ENCODE results near the gene KRTAP22-1. TPM values are rescaled to one million over a fixed set of nuclear protein-coding genes. Genes with fewer than 3 reads are reported as not detected.

The KRTAP22-1 gene
- total RNA-seq, 1 donor from 2014 or later = not detected

Other genes starting within 250 kb of the KRTAP22-1 start
- not detected for gene KRTAP13-2, start 228.8 kb upstream of the KRTAP22-1 start, total RNA-seq (ENCODE audit: unreplicated experiment)
- not detected for gene KRTAP13-1, start 205.1 kb upstream of the KRTAP22-1 start, total RNA-seq (ENCODE audit: unreplicated experiment)
- gene KRTAP13-3, start 175.2 kb upstream of the KRTAP22-1 start, total RNA-seq (ENCODE audit: unreplicated experiment) = not detected
- not detected for gene KRTAP13-4, start 170.9 kb upstream of the KRTAP22-1 start, total RNA-seq (ENCODE audit: unreplicated experiment)
- not detected for gene KRTAP15-1, start 160.8 kb upstream of the KRTAP22-1 start, total RNA-seq (ENCODE audit: unreplicated experiment)
- gene KRTAP19-1, start 120.7 kb upstream of the KRTAP22-1 start, total RNA-seq (ENCODE audit: unreplicated experiment) = not detected
- gene KRTAP19-2, start 113.7 kb upstream of the KRTAP22-1 start, total RNA-seq (ENCODE audit: unreplicated experiment) = not detected
- not detected for gene KRTAP19-3, start 109.1 kb upstream of the KRTAP22-1 start, total RNA-seq (ENCODE audit: unreplicated experiment)
- not detected for gene KRTAP19-4, start 103.9 kb upstream of the KRTAP22-1 start, total RNA-seq (ENCODE audit: unreplicated experiment)
- not detected for gene KRTAP19-5, start 98.9 kb upstream of the KRTAP22-1 start, total RNA-seq (ENCODE audit: unreplicated experiment)
- not detected for gene KRTAP19-6, start 59.2 kb upstream of the KRTAP22-1 start, total RNA-seq (ENCODE audit: unreplicated experiment)
- gene KRTAP19-7, start 39.8 kb upstream of the KRTAP22-1 start, total RNA-seq (ENCODE audit: unreplicated experiment) = not detected
- gene KRTAP22-2, start 10.7 kb upstream of the KRTAP22-1 start, total RNA-seq (ENCODE audit: unreplicated experiment) = not detected
- gene KRTAP6-3, start 8.6 kb upstream of the KRTAP22-1 start, total RNA-seq (ENCODE audit: unreplicated experiment) = not detected
- gene KRTAP6-2, start 2.2 kb upstream of the KRTAP22-1 start, total RNA-seq (ENCODE audit: unreplicated experiment) = not detected
- not detected for gene KRTAP6-1, start 12.8 kb downstream of the KRTAP22-1 start, total RNA-seq (ENCODE audit: unreplicated experiment)
- not detected for gene KRTAP20-1, start 15.3 kb downstream of the KRTAP22-1 start, total RNA-seq (ENCODE audit: unreplicated experiment)
- gene KRTAP20-4, start 19.5 kb downstream of the KRTAP22-1 start, total RNA-seq (ENCODE audit: unreplicated experiment) = not detected
- not detected for gene KRTAP20-2, start 34.1 kb downstream of the KRTAP22-1 start, total RNA-seq (ENCODE audit: unreplicated experiment)
- not detected for gene KRTAP20-3, start 41.8 kb downstream of the KRTAP22-1 start, total RNA-seq (ENCODE audit: unreplicated experiment)
- gene KRTAP21-3, start 117.7 kb downstream of the KRTAP22-1 start, total RNA-seq (ENCODE audit: unreplicated experiment) = not detected
- gene KRTAP21-2, start 146.2 kb downstream of the KRTAP22-1 start, total RNA-seq (ENCODE audit: unreplicated experiment) = not detected
- gene KRTAP21-1, start 154.3 kb downstream of the KRTAP22-1 start, total RNA-seq (ENCODE audit: unreplicated experiment) = not detected
- gene KRTAP8-1, start 212.2 kb downstream of the KRTAP22-1 start, total RNA-seq (ENCODE audit: unreplicated experiment) = not detected
- gene KRTAP7-1, start 228.7 kb downstream of the KRTAP22-1 start, total RNA-seq (ENCODE audit: unreplicated experiment) = not detected